M059J (cell line): ENCODE measurements around the gene C4orf50. TPM values are rescaled to one million over a fixed set of nuclear protein-coding genes. Genes with fewer than 3 reads are reported as not detected.

Experiments
- DNase-seq: peaks from one replicate; pipeline ENCODE4 v3.0.0-alpha.2; 2012; ENCODE audit warnings: low read depth
- total RNA-seq: library from RNA; depleted of rRNA; stranded (reverse); fragments of >200 nt; shearing (Covaris generic); gene quantifications from 2 replicates; pipeline ENCODE4 v1.2.3, GENCODE V29; 2014

The C4orf50 gene
- total RNA-seq, 1 experiment from 2014 or later: not detected

DNA sequence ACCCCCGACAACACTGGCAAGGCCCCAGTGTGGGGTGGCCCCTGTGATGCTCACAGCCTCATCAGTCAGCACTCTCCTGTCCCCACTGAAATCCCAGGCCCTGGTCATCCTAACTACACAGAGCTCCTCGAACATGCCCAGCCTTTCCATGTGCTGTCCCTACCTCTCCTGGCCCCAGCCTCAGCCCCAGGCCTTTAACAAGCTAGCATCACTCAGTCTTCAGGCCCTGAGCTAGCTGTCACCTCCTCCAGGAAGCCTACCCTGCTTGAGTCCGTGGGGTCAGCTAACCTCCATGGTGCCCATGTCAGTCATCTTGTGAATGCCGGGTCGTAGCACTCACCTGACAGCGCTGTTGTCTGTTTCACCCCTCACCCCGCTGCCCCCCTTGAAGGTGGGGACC lies 25.6 kb upstream of the C4orf50 start:
- DNase-seq: no peak

DNA sequence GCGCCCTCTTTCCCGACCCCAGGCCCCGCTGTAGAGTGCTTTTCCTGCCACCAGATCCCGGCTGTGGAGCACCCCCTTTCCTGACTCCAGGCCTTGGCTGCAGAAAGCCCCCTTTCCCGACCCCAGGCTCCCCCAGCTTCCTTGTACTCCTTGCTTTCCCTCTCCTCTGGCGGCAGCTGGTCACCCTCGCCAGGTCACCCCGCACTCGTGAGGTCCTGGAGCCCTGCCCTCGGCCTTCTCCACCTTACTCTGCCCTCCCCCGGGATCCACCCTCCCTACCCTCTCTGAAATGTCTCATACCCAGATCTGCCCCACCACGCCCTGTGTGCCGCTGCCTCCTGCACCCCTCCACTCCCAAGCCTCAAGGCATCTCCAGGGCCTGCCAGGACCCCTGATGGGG lies 25.0 kb upstream of the C4orf50 start:
- DNase-seq: no peak

DNA sequence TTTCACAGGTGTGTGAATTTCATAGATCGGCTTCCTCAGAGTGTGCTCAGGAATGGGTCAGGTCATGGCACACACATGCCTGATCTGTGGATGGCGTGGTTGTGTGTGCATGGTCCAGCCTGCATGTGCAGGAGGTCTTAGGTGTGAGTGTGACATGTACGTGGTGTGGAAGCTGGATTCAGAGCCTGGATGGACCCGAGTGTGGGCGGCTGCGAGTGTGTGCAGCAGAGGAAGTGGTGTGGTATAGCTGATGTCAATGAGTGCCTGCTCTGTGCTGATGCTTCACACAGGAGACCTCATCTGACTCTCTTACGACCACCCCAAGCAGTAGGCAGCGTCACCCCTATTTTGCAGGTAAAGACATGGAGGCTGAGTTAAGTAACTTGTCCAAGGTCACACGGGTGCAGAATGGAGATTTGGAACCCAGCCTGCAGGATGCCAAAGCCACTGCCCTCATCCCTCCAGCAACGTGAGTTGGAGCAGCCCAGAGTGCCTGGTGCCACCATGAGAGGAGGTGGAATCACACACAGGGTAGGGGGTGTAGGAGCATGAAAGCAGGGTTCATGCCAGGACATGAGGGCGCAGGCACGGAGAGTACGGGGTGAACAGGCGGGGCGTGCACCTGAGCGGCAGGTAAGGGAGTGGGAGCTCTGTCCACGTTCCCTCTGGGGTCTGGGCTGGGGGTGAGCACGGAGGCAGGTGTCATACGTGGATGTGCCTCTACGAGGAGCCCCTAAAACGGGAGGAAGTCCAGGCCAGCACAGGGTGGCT lies 24.2 kb upstream of the C4orf50 start:
- no peak for DNase-seq

DNA sequence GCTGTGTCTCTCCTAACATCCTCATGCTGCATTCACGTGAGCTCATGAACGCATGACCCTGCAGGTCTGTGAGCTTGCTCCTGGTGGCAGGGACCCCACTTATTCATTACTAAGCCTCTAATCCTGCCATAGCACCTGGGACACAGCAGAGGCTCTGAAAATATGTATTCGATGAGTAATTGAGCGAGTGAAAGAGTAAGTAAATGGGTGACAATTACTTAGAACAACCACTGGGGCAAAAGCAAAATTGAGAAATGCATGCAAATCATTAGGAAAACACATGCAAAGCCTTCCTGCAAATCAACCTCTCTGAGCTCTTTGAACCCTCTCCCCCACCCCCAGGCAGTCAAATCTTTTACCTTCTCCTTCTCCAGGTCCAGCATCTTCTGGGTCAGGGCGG lies 23.6 kb upstream of the C4orf50 start:
- no peak for DNase-seq

DNA sequence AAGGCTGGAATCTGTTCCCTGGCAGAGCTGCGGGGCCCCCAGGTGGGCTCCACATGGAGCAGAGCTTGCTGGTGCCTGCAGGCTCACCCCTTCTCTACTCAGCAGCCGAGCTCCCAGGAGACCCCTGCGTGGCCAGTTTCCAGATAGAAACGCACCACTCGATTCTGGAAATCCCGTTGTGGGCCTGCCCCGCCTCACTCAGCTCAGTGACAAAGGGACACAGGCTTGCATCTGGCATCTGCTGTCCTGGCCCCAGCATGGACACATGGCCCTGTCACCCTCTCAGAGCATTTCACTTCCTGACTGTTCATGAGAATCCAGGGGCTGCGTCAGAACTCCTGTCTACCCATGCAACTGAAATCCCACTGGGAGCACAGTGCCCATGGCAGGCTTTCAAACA lies 20.5 kb upstream of the C4orf50 start:
- DNase-seq: no peak

DNA sequence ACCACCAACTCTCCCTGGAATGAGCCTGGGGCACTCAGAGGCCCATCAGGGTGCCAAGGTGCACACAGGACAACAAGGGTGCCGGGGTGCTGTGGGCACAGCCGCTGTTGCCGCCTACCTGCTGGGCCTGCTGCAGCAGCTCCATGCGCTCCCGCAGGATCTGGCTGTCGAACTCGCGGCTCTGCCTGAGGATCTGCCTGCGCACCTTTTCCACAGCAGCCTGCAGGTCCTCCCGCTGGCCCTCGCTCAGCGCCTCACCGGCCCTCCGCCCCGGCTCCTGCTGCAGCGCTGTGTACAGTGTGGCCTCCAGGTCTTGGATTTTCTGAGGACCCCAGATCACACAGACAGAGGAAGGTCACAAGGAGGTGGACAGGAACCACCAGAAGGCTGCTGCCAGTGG lies 17.6 kb upstream of the C4orf50 start:
- no peak for DNase-seq

DNA sequence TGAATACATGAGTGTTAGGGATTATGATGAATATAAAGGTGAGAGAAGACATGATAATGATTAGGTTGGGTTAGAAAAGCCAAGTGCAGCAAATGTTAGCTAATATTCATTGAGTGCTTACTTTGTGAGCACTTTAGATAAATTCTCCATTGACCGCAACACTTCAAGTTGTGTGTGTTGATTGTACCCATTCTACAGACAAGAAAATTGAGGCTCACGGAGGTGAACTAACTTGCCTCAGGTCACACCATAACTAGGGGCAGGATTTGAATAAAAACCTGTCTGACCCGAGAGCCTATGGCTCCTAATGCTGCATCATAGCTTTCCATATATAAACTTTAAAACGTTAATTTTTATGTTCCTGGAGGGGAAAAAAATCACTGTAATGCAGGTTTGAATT lies 15.2 kb upstream of the C4orf50 start:
- no peak for DNase-seq

DNA sequence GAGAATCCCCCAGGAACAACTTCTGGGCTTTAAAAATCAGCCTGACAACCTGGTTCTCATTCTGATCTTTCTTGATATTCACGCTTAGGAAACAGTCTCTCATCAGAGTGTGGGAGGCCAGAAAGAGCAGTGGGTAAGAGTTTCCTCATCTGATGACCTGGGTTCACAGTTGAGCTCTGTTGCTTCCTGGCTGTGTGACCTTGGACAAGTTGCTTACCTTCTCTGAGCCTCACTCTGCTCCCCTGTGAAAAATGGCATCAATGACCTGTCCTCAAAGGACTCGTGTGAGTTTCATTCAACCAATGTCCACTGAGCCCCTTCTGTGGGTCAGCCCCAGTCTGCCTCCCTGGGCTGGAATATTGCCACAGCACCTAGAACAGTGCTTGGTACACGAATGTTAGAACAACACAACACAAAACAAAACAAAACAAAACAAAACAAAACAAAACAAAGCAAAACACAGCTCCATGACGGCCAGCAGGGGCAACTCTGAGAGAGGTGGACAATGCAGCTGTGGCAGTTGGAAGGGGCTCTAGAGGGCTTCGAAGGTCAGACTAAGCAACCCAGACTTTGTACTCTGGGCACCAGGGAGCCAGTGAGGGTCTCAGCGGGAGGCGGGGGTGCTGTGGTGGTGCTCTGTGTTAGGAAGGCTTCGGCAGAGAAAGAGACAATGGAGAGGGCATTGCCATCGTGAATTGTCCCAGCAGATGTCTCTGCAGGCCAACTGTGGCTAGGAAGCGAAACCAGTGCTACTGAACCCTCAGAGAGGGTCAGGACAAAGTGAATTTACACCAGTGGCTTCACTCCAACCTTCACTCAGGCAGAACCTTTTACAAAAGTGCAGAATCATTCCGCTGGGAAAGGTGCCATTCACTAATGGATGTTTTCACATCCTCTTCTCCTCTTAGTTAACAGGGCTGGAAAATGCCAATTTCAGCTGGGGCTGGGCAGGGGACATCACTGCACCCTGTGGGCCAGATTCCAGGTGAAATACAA lies 14.3 kb upstream of the C4orf50 start:
- peak; percentile 6 for DNase-seq

DNA sequence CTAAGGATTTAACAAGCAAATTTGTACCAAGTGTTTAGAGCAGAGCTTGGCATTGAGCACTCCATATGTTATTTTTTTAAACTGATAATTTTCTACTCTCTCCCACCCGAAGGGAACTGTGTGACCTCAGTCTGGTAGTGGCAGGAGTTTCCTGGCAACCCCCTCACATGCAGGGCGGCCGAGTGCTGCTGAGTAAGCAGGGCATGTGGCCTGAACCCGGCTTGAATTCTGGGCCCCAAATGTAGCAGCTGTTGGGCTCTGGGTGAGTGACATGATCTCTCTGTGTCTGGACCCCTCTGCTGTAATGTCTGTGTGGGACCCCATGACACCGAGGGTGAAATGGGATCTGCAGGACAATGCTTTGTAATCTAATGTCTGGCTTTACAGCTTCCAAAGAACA lies 13.6 kb upstream of the C4orf50 start:
- DNase-seq: no peak

DNA sequence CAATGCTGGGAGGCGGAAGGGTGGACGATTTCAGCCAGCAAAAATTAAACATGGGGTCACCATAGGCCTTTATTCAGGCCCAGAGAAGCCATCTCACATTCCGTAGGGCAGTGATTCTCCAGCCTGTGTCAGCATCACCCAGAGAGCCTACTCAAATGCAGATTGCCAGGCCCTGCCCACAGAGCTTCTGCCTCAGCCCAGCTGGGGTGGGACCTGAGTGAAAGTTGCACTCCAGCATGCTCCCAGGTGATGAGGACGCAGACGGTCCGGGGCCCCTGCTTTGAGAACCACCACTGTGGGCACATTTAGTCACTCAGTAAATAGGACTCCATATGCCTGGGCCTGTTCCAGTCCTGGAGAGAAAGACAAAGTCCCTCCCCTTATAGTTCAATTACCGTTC lies 12.4 kb upstream of the C4orf50 start:
- no peak for DNase-seq

DNA sequence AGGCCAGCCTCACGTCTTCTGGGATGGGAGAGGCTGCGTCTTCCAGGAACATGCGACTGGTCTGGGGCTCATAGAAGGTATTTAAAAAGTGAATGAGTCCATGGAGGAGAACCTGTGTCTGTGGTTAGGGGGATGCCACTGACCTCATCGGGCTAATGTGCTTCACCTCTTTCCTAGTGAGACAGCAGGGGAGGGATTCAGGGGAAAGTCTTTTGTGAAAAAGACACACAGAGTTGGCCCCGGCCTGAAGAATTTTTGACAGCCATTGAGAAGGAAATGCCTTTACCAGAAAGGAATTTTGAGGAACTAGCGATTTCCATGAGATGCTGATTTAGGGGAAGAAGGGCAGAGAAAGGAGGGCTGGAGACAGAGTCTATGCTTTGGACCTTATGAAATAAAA lies 11.0 kb upstream of the C4orf50 start:
- no peak for DNase-seq

DNA sequence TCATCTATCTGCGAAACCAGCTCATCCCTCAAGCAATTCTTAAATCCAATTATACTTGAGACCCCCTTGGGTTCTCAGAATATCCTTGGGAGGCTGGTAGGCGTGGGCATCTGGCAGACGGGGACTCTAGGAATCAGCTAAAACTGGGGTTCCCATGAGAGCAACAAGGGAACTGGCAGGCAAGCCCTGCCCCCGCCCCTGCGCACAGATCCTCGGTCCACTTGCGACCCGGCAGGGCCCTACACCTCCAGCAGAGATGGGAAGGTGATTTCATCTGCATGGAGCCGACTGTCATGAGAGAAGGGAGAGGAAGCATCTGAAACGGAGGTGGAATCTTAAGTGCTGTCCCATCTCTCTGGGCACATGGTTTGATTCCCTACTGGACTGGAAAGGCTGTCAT lies 9.9 kb upstream of the C4orf50 start:
- no peak for DNase-seq

DNA sequence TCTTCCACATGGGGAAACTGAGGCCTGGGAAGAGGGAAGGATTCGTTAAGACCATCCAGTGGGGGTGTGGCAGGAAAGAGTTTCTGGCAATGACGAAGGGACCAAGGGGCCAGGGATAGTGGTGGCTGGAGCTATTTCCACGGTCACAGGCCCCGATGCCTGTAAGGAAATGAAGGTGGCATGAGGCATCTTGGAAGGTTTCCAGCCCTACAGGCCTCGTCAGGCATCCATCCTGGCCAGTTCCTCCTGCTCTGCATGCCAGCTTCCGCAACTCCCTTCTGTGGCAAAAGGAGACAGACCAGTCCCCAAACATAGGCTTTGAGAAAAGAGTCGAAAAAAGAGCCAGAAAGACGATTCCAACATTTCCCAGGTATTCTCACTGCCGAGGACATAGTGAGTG lies 9.2 kb upstream of the C4orf50 start:
- DNase-seq: peak; percentile 3

DNA sequence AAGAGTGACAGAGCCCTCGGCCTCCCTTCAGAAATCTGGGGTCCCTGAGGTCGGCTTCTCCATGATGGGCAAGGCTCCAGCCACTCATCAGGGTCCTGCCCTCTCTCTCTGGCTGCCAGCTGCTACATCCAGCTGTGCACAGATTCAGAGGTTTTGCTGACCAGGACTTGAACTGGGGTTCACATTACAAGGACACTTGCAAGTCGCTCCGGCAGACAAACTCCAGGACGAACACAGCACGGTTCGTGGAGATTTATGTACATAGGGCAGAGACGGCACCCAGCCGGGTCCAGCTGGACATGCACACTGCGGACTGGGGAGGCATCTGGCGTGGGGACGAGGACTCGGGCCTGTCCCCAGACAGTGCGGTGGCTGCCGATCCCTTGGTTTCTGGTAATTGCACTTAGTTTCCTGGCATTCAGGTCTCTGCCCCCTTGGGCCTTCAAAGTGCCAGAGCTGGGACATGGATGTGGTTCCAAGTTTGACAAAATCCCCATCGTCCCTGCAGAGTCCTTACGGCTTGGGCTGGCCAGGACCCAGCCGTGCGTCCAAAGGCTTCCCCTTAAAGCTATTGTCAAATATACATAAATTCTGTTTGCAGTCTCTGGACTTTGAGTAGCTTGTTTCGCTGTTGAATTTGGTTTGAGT lies 6.2 kb upstream of the C4orf50 start:
- no peak for DNase-seq

DNA sequence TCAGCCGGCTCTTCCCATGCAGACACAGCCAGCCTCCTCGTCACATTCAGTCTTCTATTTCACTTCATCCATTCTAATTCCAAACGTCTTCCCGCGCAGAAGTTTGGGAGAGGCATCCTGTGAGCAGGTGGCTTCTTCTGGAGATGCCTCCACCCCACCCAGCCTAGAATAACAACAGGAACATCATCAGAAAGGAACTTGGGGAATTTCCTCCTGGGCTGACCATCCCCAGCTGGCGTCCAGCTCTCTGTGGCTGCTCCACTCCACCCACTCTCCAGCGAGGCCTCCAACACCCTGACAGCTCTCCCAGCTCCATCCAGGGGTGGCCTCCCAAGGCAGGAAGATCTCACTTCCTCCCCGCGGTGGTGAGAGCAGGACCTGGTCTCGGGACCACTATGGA lies 5.5 kb upstream of the C4orf50 start:
- DNase-seq: no peak

DNA sequence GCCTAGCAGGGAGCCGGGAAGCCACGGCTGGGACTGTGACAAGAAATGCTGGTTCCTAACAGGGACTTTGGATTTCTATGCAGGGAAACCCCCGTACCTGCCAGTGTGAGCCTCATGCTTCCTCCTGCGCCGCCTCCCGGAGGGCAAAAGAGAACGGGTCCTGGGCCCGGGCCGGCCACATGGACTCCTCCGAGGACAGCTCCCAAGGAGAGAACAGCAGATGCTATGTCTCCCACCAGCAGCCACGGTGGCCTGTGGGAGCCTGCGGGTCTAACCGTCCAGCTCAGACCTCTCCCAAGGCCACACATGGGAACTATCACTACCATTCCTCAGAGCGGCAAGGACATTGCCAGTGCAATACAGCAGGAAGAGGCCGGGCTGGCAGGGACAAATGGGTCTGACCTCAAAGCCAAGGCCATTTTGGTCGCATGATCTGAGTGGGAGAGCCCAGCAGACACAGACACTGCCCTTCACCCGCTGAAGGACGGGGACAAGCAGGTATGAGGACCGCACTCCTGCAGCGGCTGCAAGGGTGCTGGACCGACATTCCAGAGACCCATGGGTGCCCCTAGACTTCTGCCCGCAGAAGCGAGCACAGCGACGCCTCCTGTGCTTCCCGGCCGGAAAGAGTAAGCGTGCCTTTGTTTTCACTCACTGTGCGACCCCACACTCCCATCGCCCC lies 4.5 kb upstream of the C4orf50 start:
- no peak for DNase-seq

DNA sequence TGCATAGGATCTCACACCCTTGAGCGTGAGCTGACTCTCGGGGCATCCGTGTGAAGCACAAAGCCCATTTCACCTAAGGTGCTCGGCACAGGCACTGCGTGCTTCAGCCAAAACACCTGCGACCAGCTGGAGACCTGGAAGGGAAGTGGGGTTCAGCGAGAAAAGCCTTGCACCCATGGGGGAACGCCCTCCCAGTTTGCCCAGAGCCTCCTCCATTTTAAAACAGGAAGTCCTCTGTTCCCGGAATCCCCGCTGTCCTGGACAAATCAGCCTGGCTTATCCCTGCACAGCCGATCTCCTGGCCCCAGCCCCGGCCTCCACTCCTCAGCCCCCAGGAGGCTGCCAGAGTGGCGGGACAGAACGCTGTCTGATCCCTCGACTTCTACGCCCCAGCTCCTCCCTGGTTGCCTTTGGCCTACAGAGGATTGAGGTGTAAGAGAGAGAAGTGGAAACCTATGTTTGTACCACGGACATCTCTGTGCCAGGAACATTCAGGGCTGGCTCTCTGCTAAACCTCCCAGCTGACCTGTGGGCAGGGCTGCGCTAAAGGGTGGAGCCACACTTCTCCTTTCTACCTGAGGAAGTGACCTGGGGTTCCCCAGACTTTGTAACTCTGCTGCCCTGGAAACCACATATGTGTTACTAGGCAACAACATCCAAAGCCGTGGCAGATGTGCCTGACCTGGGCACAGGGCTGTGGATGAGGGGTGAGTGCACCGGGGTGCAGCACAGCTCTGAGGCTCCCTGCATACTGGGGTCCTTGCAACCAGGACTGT lies 3.8 kb upstream of the C4orf50 start:
- no peak for DNase-seq

DNA sequence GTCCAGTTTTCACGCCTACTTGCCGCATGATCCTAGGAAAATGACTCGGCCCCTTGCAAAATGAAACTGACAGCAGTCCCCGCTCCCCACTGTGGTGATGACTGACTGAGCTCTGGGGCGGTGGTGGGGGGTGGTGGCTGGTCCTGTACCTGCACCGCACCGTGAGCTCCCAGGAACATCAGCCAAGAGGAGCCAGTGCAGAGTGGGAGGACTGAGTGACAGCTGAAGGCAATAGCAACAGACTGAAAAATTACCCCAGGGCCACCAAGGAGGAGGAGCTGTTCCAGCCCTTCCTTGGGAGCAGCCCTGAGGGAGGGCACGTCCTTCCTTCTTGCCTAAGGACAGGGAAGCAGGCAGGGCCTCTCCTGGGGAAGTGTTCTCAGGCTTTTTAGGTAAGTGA lies 2.4 kb upstream of the C4orf50 start:
- no peak for DNase-seq

DNA sequence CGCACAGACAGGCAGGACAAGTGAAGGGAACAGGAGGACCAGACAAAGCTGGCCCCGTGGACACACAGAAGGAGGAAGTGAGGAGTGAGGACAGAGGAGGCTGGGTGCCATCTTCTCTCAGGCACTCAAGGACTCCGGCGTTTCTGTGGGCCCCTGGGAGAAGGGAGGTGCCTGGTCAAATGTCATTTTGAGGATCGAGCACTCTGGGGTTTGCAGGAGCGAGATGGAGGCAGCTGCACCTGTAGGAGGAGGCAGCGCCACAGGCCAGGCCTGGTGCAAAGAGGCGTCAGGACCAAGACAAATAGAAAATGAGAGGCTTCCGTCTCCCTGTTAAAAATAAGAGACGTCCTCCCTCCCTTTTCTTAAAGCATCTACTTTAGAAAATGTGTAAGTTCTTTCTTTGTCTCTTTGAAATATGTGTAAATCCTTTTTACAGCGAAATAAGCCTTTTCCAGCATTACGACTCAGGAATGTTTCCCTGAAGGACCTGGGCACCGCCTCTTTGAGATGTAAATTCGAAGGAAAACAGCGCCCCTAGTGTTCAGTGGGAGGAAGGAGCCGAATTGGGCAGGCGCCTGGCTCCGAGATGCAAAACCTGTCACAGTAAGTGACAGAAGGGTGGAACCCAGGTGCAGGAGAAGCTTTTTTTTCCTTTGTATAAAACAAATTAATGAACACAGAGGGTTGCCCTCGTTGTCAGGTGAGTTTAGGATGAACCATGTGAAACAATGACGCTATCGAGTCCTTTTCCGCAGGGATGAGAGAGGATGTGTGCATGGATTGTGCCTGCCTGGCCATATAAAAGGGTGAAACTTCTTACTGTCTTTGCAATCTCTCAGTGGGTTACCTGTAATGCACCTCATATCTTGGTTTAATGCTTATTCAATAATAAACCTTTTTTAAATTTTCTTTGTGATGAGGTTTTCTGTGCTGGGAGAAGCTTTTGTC lies 1.4 kb upstream of the C4orf50 start:
- DNase-seq: peak; percentile 40

DNA sequence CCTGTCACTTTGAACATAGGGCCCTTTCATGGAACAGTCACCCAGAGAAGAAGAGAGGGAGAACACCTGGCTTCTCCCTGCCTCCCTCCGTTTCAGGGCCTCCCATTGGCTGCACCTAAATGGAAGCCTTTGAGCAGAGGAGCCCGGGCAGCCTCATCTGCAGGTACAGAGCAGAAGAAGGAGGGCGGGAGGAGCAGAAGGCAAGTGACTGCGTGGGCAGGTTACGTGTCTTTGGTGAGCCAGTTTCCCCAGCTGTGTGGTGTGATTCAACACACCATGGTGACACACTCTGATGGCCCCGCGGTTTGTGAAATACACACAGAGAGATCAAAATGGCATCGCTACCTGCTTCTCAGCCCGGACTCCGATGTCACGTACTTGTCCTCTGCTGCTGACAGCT lies 431 bp downstream of the C4orf50 start:
- DNase-seq: no peak
